ENCODE data around the gene ANO8. TPM values are rescaled to one million over a fixed set of nuclear protein-coding genes. Genes with fewer than 3 reads are reported as not detected.

The ANO8 gene
- total and polyA plus RNA-seq, 2 of the 8 experiments (the other 6 are each of a cell fraction or from before 2014, with no cell fraction given): 9.5 to 20.7 TPM

DNA sequence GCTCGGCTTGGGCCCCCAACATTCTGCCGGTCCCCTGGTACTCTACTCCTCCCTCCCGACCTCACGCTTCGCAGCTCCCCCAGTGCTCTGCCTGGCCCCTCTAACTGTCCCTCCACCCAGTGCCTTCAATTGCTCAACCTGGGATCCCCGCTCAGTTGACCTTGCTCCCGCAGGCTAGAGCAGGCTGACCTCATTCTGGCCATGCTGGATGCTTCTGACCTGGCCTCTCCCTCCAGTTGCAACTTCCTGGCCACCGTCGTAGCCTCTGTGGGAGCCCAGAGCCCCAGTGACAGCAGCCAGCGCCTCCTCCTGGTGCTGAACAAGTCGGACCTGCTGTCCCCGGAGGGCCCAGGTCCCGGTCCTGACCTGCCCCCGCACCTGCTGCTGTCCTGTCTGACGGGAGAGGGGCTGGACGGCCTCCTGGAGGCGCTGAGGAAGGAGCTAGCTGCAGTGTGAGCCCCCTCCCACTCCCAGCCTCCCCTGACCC is 6.3 kb upstream of the ANO8 start (continued):
- TF ChIP-seq, protein P1, sequence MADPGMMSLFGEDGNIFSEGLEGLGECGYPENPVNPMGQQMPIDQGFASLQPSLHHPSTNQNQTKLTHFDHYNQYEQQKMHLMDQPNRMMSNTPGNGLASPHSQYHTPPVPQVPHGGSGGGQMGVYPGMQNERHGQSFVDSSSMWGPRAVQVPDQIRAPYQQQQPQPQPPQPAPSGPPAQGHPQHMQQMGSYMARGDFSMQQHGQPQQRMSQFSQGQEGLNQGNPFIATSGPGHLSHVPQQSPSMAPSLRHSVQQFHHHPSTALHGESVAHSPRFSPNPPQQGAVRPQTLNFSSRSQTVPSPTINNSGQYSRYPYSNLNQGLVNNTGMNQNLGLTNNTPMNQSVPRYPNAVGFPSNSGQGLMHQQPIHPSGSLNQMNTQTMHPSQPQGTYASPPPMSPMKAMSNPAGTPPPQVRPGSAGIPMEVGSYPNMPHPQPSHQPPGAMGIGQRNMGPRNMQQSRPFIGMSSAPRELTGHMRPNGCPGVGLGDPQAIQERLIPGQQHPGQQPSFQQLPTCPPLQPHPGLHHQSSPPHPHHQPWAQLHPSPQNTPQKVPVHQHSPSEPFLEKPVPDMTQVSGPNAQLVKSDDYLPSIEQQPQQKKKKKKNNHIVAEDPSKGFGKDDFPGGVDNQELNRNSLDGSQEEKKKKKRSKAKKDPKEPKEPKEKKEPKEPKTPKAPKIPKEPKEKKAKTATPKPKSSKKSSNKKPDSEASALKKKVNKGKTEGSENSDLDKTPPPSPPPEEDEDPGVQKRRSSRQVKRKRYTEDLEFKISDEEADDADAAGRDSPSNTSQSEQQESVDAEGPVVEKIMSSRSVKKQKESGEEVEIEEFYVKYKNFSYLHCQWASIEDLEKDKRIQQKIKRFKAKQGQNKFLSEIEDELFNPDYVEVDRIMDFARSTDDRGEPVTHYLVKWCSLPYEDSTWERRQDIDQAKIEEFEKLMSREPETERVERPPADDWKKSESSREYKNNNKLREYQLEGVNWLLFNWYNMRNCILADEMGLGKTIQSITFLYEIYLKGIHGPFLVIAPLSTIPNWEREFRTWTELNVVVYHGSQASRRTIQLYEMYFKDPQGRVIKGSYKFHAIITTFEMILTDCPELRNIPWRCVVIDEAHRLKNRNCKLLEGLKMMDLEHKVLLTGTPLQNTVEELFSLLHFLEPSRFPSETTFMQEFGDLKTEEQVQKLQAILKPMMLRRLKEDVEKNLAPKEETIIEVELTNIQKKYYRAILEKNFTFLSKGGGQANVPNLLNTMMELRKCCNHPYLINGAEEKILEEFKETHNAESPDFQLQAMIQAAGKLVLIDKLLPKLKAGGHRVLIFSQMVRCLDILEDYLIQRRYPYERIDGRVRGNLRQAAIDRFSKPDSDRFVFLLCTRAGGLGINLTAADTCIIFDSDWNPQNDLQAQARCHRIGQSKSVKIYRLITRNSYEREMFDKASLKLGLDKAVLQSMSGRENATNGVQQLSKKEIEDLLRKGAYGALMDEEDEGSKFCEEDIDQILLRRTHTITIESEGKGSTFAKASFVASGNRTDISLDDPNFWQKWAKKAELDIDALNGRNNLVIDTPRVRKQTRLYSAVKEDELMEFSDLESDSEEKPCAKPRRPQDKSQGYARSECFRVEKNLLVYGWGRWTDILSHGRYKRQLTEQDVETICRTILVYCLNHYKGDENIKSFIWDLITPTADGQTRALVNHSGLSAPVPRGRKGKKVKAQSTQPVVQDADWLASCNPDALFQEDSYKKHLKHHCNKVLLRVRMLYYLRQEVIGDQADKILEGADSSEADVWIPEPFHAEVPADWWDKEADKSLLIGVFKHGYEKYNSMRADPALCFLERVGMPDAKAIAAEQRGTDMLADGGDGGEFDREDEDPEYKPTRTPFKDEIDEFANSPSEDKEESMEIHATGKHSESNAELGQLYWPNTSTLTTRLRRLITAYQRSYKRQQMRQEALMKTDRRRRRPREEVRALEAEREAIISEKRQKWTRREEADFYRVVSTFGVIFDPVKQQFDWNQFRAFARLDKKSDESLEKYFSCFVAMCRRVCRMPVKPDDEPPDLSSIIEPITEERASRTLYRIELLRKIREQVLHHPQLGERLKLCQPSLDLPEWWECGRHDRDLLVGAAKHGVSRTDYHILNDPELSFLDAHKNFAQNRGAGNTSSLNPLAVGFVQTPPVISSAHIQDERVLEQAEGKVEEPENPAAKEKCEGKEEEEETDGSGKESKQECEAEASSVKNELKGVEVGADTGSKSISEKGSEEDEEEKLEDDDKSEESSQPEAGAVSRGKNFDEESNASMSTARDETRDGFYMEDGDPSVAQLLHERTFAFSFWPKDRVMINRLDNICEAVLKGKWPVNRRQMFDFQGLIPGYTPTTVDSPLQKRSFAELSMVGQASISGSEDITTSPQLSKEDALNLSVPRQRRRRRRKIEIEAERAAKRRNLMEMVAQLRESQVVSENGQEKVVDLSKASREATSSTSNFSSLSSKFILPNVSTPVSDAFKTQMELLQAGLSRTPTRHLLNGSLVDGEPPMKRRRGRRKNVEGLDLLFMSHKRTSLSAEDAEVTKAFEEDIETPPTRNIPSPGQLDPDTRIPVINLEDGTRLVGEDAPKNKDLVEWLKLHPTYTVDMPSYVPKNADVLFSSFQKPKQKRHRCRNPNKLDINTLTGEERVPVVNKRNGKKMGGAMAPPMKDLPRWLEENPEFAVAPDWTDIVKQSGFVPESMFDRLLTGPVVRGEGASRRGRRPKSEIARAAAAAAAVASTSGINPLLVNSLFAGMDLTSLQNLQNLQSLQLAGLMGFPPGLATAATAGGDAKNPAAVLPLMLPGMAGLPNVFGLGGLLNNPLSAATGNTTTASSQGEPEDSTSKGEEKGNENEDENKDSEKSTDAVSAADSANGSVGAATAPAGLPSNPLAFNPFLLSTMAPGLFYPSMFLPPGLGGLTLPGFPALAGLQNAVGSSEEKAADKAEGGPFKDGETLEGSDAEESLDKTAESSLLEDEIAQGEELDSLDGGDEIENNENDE (IDR thresholded peaks at IDR 0.05; ENCODE audit: insufficient replicate concordance, low read length): no peak
- TF ChIP-seq MAFK (IDR thresholded peaks at IDR 0.05; ENCODE audit: low read depth, low read length) (no peak), HDAC6 (IDR thresholded peaks at IDR 0.05; ENCODE audit: low read depth, low read length) (no peak), RBBP5 (IDR thresholded peaks at IDR 0.05; ENCODE audit: borderline replicate concordance, low read depth, low read length) (no peak), BRCA1 (IDR thresholded peaks at IDR 0.05; ENCODE audit: low read depth, low read length) (no peak), FOSL1 (IDR thresholded peaks at IDR 0.05; ENCODE audit: insufficient read depth, low read depth, low read length) (no peak), TCF12 (IDR thresholded peaks at IDR 0.05; ENCODE audit: low read depth, low read length) (no peak)
- TF ChIP-seq, protein P2, sequence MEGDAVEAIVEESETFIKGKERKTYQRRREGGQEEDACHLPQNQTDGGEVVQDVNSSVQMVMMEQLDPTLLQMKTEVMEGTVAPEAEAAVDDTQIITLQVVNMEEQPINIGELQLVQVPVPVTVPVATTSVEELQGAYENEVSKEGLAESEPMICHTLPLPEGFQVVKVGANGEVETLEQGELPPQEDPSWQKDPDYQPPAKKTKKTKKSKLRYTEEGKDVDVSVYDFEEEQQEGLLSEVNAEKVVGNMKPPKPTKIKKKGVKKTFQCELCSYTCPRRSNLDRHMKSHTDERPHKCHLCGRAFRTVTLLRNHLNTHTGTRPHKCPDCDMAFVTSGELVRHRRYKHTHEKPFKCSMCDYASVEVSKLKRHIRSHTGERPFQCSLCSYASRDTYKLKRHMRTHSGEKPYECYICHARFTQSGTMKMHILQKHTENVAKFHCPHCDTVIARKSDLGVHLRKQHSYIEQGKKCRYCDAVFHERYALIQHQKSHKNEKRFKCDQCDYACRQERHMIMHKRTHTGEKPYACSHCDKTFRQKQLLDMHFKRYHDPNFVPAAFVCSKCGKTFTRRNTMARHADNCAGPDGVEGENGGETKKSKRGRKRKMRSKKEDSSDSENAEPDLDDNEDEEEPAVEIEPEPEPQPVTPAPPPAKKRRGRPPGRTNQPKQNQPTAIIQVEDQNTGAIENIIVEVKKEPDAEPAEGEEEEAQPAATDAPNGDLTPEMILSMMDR (IDR thresholded peaks at IDR 0.05; ENCODE audit: control extremely low read depth in 1 of 3, insufficient read depth in 1 of 3, low read depth in 1 of 3, low read length in 3 of 3): peak; percentile 52 to 62 (median 59)

All from H1 (cell line).